ENCODE results near the gene RPL5. TPM values are rescaled to one million over a fixed set of nuclear protein-coding genes. Genes with fewer than 3 reads are reported as not detected.
A peak's percentile ranks its signal among the peaks of the same experiment; 100 is the strongest.

The RPL5 gene
- total and polyA plus RNA-seq, 9 of the 15 experiments (the other 6 are each of a cell fraction or from before 2014, with no cell fraction given), result 1,467 to 4,252 (median 2,454) TPM

DNA sequence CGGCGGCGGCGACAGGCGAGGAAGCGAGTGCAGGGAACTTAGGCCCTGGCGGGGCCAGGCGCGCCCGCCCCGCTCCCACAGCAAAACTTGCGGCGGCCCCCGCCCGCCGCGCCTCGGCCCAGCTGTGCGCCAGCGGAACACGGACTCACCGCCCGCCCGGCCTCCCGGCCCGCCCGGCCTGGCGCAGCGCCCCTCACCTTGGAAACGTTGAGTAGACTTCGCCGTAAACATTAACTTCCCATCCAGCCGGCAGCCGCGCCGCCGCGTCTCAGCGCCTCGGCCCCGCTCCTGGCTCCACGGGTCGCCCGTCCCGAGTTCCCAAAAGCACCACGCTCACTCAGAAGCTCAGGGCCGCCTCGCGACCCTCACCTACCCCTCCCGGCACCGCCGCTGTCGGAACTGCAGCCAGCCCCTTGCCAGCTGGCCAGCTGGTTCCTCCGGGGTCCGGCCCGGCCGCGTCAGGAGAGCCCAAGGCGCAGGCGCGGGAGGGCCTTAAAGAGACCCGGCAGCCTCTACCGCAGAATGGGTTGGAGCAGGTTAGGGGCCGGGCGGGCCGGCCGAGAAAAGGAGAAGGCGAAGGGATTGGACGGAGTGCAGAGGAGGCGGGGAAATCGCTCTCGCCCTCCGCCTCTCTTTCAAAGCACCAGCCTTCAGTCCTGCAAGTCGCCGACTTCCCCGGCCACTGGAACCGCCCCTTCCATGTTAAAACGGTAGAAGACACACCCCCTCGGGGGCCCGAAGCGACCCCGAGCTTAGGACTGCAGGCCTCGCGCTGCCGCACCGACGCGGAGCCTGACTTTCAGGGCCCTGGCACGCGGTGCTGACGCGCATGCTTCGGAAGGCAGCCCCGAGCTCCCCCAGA is 47.0 kb upstream of the RPL5 start, which contains the start of gene EVI5 (continued):
- TF ChIP-seq, protein P1, sequence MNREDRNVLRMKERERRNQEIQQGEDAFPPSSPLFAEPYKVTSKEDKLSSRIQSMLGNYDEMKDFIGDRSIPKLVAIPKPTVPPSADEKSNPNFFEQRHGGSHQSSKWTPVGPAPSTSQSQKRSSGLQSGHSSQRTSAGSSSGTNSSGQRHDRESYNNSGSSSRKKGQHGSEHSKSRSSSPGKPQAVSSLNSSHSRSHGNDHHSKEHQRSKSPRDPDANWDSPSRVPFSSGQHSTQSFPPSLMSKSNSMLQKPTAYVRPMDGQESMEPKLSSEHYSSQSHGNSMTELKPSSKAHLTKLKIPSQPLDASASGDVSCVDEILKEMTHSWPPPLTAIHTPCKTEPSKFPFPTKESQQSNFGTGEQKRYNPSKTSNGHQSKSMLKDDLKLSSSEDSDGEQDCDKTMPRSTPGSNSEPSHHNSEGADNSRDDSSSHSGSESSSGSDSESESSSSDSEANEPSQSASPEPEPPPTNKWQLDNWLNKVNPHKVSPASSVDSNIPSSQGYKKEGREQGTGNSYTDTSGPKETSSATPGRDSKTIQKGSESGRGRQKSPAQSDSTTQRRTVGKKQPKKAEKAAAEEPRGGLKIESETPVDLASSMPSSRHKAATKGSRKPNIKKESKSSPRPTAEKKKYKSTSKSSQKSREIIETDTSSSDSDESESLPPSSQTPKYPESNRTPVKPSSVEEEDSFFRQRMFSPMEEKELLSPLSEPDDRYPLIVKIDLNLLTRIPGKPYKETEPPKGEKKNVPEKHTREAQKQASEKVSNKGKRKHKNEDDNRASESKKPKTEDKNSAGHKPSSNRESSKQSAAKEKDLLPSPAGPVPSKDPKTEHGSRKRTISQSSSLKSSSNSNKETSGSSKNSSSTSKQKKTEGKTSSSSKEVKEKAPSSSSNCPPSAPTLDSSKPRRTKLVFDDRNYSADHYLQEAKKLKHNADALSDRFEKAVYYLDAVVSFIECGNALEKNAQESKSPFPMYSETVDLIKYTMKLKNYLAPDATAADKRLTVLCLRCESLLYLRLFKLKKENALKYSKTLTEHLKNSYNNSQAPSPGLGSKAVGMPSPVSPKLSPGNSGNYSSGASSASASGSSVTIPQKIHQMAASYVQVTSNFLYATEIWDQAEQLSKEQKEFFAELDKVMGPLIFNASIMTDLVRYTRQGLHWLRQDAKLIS (CRISPR knock-in tag; IDR thresholded peaks at IDR 0.05), result peak; percentile 92
- TF ChIP-seq, protein P2, sequence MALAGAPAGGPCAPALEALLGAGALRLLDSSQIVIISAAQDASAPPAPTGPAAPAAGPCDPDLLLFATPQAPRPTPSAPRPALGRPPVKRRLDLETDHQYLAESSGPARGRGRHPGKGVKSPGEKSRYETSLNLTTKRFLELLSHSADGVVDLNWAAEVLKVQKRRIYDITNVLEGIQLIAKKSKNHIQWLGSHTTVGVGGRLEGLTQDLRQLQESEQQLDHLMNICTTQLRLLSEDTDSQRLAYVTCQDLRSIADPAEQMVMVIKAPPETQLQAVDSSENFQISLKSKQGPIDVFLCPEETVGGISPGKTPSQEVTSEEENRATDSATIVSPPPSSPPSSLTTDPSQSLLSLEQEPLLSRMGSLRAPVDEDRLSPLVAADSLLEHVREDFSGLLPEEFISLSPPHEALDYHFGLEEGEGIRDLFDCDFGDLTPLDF (CRISPR knock-in tag; IDR thresholded peaks at IDR 0.05), result peak; percentile 95
- TF ChIP-seq HDAC2 (IDR thresholded peaks at IDR 0.05), result peak; percentile 76; the same call in 1 of the 2 replicates
- peak; percentile 20; the same call in 1 of the 2 replicates for TF ChIP-seq RB1 (IDR thresholded peaks at IDR 0.05; ENCODE audit: low read depth)
- TF ChIP-seq ZNF589 (CRISPR knock-in tag; IDR thresholded peaks at IDR 0.05; ENCODE audit: low read depth), result peak; percentile 77
- TF ChIP-seq, protein P3, sequence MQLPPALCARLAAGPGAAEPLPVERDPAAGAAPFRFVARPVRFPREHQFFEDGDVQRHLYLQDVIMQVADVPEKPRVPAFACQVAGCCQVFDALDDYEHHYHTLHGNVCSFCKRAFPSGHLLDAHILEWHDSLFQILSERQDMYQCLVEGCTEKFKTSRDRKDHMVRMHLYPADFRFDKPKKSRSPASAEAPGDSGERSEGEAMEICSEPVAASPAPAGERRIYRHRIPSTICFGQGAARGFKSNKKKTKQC (CRISPR knock-in tag; IDR thresholded peaks at IDR 0.05), result peak; percentile 97; the same call in 1 of the 2 replicates
- TF ChIP-seq CHD1 (IDR thresholded peaks at IDR 0.05; ENCODE audit: low read length), result peak; percentile 77
- TF ChIP-seq, protein P4, sequence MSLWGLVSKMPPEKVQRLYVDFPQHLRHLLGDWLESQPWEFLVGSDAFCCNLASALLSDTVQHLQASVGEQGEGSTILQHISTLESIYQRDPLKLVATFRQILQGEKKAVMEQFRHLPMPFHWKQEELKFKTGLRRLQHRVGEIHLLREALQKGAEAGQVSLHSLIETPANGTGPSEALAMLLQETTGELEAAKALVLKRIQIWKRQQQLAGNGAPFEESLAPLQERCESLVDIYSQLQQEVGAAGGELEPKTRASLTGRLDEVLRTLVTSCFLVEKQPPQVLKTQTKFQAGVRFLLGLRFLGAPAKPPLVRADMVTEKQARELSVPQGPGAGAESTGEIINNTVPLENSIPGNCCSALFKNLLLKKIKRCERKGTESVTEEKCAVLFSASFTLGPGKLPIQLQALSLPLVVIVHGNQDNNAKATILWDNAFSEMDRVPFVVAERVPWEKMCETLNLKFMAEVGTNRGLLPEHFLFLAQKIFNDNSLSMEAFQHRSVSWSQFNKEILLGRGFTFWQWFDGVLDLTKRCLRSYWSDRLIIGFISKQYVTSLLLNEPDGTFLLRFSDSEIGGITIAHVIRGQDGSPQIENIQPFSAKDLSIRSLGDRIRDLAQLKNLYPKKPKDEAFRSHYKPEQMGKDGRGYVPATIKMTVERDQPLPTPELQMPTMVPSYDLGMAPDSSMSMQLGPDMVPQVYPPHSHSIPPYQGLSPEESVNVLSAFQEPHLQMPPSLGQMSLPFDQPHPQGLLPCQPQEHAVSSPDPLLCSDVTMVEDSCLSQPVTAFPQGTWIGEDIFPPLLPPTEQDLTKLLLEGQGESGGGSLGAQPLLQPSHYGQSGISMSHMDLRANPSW (CRISPR knock-in tag; IDR thresholded peaks at IDR 0.05), result 0 out of 2 replicates have a peak, but pooled peaks have one; percentile 23
- no peak for TF ChIP-seq BRF1 (IDR thresholded peaks at IDR 0.05; ENCODE audit: borderline replicate concordance, extremely low read depth, insufficient read length)
- TF ChIP-seq ZBTB17 (CRISPR knock-in tag; IDR thresholded peaks at IDR 0.05), result no peak; the same call in 1 of the 2 replicates
- TF ChIP-seq, protein P5, sequence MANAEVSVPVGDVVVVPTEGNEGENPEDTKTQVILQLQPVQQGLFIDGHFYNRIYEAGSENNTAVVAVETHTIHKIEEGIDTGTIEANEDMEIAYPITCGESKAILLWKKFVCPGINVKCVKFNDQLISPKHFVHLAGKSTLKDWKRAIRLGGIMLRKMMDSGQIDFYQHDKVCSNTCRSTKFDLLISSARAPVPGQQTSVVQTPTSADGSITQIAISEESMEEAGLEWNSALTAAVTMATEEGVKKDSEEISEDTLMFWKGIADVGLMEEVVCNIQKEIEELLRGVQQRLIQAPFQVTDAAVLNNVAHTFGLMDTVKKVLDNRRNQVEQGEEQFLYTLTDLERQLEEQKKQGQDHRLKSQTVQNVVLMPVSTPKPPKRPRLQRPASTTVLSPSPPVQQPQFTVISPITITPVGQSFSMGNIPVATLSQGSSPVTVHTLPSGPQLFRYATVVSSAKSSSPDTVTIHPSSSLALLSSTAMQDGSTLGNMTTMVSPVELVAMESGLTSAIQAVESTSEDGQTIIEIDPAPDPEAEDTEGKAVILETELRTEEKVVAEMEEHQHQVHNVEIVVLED (CRISPR knock-in tag; IDR thresholded peaks at IDR 0.05), result peak; percentile 15
- peak; percentile 92 for TF ChIP-seq DACH1 (IDR thresholded peaks at IDR 0.05; ENCODE audit: partially characterized antibody)
- no peak for TF ChIP-seq HMG20A (CRISPR knock-in tag; conservative IDR thresholded peaks at IDR 0.05)
- TF ChIP-seq TEAD2 (tag; IDR thresholded peaks at IDR 0.05), result peak; percentile 33; the same call in 1 of the 2 replicates
- TF ChIP-seq KDM4B (IDR thresholded peaks at IDR 0.05; ENCODE audit: borderline replicate concordance in 2 of 2, low read depth in 1 of 2), result no peak
- no peak for TF ChIP-seq ARNT (IDR thresholded peaks at IDR 0.05)

Measured in K562 (cell line).